Measurements from ENCODE around the gene FBXW8.

Gene FBXW8

DNA sequence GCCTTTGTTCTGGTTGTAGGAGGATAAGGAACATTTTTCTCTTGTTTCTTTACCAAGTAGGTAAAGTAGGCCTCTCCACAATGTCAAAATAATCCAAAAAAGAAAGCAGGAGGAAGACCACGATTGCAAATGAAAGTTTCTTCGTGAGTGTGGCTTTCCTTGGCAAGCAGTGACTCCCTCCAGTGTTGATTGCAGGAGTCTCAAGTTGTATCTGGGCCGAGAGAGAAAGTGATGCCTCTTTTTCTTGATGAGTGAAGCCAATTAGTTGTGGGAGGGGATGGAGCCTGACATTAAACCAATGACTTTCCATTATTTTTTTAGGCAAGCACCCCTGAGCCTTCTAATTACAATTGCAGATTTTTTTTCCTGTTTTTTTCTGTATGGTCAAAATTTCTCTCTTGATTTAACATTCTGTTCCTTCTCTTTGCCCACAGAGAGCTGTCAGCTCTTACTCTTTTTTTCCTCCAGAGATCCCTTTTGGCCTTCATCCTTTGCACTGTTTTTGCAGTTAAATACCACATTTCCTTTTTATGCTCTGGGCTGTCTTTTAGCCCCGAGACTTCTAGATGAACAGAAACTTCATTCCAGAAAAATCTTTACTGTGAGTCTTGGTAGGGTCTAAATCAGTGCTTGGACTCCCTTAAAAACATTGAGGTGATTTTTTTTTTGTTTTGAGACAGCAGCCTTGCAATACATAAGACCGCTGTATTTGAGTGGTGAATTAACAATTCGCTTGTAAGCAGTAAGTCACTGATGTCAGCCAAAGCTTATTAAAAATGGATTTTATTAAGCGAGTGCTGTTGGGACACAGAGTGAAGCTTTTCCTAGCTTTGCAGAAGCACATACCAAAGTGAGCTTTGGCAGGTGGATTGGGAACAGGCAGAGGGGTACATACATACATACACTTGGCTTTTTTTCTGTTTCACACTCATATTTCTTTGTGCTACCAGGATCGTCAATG, 15.8 kb downstream of the FBXW8 start:
- no peak for FAIRE-seq

DNA sequence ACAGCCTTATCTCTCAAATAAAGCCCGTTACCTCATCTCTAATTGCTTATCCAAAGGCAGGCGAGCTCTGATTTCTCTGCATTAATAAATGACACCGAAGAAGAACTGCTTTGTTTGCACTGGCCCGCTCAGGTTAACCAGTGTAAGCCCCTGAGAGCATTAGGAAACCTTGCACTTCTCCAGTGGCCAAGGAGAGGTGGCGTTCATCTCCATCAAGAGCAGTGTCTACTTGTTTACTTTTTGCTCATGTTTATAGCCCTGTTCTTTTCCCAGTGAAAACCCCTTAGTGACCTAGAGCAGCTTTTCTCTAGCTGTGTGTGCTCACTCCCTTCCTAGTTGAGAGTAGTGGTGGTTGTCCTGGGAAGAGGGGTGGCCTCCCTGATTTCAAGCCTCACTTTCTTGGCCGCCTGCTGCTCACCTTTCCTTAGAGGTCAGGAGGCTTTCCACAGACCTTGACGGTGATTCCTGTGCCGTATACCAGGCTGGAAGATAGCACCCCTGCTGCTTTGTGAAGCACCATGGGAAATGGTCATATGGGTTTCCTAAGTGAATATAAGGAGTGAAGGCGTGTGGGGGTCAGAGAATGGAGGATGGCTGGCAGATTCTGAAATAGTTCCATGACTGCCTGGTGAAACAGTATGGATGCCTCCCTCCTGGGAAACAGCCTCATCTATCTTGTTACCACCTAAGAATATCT, 16.6 kb downstream of the FBXW8 start:
- FAIRE-seq = no peak

DNA sequence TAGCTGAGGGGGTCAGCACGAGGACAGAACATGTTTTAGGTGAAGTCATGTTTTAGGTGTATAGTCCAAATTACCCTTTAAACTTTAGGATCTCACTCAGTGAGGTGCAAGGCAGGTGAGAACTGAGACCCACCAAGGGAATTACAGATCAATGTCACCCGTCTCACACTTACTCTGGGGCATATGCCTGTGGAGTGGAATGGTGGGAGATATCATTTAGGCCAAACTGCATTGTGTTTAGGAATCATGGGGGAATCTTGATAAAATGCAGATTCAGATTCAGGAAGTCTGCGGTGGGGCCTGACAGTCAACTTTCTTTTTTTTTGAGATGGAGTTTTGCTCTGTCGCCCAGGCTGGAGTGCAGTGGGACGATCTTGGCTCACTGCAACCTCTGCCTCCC, 17.8 kb downstream of the FBXW8 start:
- no peak for FAIRE-seq

DNA sequence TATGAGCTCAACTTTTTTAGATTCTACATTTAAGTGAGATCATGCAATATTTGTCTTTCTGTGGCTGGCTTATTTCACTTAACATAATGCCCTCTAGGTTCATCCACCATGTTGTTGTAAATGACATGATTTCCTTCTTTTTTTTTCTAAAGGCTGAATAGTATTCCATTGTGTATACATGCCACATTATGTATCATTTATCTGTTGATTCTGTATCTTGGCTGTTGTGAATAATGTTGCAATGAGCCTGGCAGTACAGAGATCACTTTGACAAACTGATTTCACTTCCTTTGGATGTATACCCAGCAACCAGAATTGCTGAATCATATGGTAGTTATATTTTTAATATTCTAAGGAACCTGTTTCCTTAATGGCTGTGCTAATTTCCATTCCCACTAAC, 19.1 kb downstream of the FBXW8 start:
- FAIRE-seq = no peak

DNA sequence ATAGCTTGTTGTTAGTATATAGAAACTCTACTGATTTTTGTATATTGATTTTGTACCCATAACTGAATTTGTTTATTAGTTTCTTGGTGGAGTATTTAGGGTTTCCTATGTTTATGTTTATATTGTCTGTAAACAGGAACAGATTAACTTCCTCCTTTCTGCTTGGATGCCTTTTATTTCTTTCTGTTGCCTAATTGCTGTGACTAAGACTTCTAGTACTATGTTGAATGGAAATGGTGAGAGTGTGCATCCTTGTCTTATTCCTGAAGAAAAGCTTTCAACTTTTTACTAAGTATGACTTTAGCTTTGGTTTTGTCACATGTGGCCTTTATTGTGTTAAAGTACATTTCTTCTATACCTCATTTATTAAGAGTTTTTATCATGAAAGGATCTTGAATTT, 20.9 kb downstream of the FBXW8 start:
- FAIRE-seq = peak; percentile 80

DNA sequence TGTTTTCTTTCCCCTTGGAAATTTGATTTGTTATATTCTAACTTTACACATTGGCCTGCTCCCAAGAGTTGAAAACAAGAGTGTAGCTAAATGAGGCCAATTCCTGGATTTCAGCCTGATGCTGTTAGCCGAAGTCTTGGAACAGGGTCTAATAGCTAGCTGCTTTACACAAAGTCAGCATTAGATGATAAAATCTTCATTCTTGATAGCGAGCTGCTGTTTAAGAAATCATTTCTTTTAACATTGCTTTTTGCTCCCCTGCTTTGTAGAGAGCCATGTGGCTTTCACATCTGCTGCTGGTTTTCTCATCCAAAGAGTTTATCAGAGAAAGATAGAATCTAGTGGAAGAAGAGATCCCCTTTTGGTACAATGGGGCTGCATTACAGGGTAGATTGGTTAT, 22.3 kb downstream of the FBXW8 start:
- FAIRE-seq = no peak

DNA sequence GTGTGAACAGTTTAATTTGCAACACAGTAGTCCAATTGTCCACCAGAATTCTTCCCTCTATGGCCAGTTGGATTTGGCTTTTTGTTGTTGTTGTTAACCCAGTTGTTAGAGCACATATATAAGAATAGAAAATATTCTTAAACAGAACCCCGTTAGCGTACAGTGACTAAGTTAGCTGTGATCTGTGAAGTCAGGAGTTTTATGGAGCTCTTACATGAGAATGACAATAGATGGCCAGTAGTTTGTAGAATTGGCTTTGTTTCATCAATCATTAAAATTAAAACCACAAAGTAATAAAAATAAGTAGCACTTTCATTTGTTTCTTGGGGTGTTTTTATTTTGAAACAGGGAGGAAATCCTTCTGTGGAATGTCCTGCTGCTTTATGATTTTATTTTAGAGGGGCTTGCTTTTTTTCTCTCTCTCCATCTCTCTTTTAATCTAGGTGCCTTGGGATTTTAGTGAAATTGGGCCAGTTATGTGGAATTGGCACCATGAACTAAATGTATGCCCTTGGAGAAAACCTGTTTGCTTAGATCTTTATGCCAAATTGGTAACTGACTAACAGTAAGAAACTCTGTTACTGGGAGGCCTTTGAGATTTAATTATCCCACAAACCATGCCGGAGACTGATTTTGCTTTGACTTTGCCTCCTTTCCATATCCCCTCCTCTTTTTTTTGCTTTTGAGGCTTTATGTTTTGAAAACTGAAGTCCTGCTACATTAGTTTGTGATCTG, 22.9 kb downstream of the FBXW8 start:
- peak; percentile 95 for FAIRE-seq

DNA sequence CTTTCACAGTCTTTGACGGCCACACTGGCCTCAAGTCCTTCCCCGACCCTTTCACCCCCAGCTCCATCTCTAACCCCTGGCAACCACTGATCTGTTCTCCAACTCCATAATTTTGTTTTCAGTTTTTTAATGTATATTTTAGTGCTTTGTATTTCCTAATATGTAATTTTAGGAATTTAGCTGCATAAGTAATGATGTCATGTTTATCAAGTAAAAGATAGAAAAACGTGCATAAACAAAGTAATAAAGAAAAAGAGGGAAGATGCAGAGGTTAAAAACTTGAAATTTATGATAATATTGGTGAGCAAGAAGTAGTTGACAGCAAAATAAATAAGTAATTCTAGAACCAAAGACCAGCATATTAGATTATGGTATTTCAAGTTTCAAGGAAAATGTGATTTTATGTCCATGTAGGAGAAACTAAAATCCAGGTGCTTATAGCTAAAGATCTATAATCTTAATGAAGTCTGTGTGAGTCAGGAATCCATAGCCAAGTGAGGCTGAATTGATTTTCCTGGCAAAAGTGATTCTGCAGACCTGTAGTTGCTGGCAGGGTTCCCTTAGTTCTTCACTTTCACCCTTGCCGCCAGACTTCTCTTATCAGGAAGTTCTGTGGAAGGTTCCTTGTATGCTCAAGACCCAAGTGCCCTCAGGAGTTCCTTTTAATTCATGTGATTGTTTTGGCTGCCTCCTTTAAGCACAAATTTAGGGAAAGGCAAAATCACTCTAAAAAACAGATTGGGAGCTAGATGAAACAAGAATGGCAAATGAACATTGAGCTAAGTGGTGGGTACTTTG, 24.4 kb downstream of the FBXW8 start:
- no peak for FAIRE-seq

DNA sequence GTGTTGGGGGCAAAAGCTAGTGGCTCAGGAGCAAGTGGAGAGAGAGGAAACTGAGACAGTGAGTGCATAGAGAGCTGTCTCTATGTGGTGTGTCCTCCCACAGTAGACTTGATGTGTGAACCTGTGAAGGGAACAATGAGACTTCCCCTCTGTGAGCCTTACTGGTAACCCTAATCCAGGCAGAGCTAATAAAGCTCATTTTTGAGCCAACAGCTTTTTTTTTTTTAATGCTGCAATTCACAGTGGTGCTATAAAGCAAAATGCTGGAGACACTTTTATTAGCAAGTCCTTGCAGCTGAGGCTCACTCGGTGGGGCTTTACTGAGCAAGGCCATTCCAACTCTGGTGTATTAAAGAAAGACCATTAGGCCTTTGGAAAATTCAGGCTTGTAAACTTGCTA, 26.9 kb downstream of the FBXW8 start:
- peak; percentile 84 for FAIRE-seq

DNA sequence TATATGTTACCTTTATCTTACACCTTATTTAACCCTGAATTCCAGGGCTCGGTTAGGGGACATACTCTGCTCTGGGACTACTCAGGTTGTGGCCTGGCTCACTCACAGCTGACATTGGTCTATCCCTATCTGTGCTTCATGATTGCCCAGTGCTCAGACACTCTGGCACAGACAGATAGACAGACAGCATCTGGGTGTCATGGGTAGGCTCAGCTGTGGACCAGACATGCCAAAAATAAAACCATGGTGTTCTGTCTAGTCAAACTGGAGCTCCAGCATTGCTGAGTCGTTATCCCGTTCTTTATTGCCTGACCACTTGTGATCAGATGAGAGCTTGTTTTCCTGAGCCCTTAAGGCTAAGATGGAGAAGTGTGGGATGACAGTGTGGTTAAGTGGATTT, 29.0 kb downstream of the FBXW8 start:
- no peak for FAIRE-seq

DNA sequence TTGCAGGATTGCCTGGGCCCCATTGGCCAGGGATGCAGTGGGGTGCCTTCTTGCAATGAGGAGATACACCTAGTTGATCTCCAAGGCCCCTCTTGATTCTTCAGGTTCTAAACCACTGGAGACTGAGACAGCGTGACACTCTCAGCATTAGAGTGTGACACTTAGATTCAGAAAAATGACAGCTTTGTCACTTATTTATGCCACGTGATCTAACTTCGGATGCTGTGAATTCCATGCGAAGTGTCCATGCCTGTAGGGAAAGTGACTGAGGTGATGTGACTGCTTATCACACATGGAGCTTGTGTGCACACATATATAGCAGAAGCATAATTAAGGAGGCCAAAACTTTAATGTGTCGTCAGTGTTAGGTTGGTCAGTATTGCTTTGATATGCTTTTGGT, 30.4 kb downstream of the FBXW8 start:
- no peak for FAIRE-seq

DNA sequence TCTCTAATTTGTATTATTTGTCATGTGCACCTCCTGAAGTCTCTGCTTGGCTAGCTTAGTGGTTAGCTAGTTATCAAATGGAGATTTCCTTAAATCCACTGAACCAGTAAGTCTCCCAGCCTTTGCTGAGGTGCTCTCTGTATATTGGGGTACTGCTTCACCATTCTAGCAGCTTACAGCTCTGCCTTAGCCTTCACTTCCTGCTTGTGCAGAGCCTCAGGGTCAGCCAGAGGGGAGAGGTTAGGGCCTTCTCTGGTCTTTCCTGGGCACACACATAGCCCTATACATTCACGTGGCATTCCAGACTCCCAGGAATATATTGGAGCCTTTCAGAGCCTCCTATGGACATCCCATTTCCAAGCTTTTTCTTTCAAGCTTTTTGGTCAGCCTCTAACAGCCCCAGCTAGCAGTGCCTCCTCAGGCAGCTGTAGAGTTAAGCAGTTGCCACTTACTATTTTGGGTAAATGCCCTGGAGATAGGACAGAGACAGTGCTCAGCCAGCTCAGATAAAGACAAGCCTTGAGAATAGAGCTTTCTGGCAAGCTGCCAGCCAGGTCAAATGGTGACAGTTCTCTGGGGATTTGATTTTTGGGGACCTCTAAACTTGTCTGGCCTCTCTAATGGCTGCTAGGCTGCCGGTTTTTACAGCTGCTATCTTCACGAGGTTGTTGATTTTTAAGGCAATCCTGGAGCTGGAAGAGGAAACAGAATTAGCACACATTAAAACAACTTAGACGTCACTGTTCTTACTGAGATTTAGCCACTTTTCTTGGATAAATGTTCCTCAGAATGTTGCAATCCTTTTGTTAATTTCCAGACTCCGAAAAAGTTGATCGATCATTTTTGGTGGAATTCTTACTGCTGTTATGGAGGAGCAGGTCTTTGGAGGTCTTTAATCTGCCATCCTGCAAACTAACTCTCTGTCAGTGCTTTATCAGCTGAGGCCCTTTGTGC, 32.9 kb downstream of the FBXW8 start:
- FAIRE-seq = no peak

DNA sequence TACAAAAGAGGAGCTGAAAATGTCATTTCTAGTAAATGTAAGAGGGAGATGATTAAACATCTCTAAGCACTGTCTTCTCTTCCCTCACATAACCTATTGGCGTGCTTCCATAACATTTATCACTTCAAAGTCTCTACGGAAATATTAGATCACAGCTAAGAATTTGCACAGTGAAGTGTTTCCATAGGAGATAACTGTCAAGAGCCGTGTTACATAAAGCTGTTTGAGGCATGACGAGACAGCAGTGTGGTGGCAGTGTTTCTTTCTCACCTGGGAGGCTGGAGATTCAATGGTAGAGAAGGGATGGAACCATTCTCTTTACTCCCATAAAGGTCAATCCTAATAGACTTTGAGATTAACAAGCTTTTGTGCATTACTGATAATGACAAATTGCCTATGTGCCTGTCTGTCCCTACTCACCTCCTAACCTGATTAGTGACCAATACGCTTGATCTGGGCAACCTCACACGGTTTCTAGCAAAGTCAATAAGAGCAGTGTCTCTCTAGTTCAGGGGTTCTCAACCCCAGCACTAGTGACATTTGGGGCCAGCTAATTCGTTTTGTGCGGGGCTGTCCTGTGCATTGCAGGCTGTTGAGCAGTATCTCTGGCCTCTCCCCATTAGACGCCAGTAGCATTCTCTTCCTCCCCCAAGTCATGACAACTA, 35.3 kb downstream of the FBXW8 start:
- FAIRE-seq = no peak

DNA sequence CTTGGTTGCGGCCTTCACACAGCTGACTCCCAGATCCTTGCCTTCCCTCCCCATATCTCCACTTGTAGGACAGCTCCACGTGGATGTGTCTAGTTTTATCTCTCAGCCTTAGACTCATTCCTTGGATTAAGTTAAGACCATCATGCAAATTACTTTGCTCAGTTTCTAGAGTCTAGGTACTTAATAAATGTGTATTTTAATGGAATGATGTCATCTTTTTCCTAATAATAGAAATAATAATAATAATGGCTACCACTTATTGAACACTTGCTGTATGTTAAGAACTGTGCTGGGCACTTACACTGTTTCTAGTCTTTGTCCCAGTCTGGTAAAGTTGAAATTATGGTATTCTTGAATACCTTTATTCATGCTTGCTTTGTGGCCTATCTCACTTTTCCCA, 37.5 kb downstream of the FBXW8 start:
- no peak for FAIRE-seq

DNA sequence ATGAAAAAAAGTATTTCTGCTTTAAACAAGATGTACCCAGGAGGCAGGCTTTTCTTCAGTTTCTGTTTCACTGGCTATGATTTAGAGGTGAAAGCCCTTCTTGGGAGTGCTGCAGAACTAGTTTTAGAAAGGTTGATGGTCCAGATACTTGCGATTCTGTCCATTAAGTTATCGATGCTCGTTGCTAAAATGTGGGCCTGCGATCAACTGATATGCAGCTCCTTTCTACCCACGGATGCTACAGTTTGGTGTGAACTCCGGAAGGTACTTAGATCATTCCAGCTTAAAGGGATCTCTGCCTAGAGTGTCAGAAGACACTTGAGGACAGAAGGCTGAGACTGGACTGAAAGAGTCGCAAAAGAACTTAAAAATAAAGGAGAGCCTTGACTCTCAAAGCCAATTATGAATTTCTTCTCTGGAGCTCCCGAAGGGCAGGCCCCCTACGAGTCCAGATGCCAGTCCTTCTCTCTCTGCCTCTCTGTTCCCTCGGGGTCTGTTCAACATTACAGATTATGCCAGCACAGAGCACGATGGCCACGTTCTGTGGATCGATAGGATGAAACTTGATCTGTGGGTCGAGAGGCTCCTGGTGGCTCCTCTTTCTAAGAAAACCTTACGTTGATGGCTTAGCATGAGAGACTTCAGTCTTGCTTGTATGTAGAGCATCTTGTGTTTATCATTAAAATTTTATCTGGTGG, 40.0 kb downstream of the FBXW8 start:
- FAIRE-seq = no peak

DNA sequence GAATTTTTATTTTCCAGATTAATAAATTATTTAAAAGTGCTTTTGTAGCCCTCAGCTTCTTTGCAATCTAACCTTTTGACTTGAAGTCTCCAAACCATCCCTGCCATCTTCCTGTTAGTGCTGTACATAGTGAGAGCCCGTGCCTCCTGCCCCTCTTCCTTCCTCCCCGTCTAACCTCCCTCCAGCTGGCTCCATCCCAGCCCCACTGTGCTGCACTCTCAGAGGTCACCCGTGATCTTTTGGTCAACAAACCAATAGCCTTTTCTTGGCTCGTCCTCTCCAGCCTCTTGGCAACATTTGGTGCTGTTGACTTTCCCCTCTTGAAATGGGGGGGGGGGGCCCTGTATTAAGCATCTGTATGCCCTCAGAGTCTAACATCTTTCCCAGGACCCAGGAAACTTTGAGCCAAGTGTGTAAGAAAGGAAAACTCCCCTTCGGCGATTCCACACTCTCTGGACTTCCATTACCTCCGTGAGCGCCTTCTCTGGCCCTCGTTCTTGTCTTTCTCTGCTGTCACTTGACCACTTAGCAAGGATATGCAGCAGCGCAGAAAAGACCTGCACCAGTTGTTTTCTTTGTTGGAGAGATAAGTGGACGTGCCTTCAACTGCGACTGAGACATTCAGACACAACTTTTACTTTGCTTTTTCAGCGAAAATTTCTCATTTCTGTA, 44.1 kb downstream of the FBXW8 start:
- FAIRE-seq = no peak

DNA sequence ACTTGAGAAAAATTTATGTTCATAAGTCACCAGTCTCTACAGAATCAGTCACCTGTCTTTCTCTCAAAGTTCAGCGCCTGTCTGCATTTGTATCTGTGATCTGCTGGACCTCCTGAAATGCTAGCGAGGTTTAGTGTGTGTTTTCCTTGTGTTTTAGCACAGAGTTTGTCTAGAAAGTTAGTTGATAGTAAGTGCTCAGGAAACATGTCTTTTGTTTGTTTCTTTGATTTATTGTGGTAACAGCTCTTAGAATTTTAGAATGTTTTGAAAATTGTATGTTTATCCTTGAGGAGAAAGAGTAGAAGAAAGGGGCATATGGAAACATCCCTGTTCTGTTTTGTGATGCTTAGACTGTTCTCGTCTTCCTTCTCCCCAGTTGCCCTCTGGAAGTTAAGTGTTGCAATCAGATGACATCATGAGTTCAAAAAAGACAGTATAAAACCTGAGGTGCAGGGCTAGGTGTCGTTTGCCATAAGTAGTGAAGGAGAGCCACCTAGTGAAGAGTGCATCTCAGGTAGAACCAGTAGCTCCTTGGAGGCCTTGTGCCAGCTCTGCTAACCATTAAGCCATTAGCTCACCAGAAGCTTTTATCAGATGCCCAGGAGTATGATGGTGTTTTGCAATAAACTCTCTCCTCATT, 44.8 kb downstream of the FBXW8 start:
- FAIRE-seq = no peak

DNA sequence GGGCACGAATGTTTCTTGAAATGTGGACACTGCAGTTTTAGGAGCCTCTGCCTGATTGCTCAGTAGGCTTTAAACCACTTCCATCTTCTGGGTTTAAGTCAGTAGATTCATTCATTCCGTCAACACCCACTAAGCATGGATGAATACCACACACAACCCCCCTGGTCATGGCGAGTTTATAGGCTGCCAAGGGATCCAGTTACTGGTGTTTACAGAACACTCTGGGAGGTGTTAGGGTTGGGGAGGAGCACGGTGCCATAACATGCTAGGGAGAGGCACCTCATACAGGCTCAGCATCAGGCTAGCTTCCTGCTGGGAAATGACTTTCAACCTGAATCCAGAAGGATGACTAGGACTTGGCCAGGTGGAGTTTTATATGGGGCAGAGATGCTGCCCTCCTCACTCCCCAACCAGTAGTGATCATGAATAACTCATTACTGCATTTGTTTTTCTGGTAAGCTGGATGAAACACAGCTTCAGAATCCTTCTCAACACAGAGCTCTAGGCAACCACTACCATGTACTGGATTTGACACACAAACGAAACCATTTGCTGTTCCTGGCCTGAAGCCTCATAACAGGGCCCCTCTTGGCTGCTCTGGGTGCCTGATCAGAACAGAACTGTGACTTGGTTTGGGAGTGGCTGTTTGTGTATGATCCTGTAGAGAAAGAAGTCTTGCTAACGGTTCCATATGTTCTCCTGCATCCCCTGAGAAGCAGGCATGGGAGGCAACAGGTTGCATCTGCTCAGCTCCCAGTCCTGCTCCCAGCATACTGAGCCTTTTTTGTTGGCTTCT, 47.9 kb downstream of the FBXW8 start:
- FAIRE-seq = no peak

DNA sequence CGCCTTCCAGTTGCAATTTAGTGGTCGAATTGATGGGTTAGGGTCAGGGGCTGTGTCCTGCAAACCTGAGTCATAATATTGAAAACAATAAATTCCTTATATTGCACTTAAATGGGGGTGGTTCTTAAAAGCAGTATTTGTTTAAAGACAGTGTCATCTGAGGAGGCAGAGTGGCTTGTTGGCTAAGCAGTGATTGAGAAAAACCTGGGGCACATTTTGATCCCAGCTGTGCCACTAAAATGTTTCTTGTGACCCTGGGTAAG, 48.4 kb downstream of the FBXW8 start:
- no peak for FAIRE-seq

All from endometrium (tissue), 2 donors.